ENCODE results near the gene HS6ST2.

The HS6ST2 gene

GRCh38 chrX:132668178-132668577, 290.3 kb downstream of the HS6ST2 start:
- Histone ChIP-seq H4K20me1 (ENCODE audit: control insufficient read depth, insufficient read depth, low read depth, low read length) (no peaks in the 10 kb centered on the region), H3K79me2 (ENCODE audit: control insufficient read depth, low read length) (no peaks in the 10 kb centered on the region), H3K4me1 (ENCODE audit: control insufficient read depth, low read length) (no peaks in the 10 kb centered on the region), H3K9me3 (ENCODE audit: control insufficient read depth, insufficient read depth, low read length) (no peaks in the 10 kb centered on the region), H3K27me3 (ENCODE audit: control insufficient read depth, low read length) (no peaks in the 10 kb centered on the region), H3K36me3 (ENCODE audit: control insufficient read depth, low read length) (no peaks in the 10 kb centered on the region), H3K9me2 (replicated peaks; ENCODE audit: control insufficient read depth, low read length) (no peaks in the 10 kb centered on the region), H3K4me3 (ENCODE audit: low read length) (no peak overlapping the region), H3K27ac (ENCODE audit: low read depth, low read length) (no peak overlapping the region), H3K4me2 (ENCODE audit: low read length) (no peak overlapping the region), H3F3A (ENCODE audit: control insufficient read depth, insufficient read depth) (no peaks in the 10 kb centered on the region)
- TF ChIP-seq EZH2phosphoT487 (IDR thresholded peaks at IDR 0.05; ENCODE audit: borderline replicate concordance, low read length) (no peak), CTCF (IDR thresholded peaks at IDR 0.05; ENCODE audit: low read depth, low read length, poor library complexity, severe bottlenecking) (no peak)

- Histone ChIP-seq H3K9me3 (ENCODE audit: control insufficient read depth, insufficient read depth, low read length) (no peaks in the 10 kb centered on the region), H3K27me3 (ENCODE audit: control insufficient read depth, low read length) (no peaks in the 10 kb centered on the region), H3K27ac (ENCODE audit: low read depth, low read length) (no peak overlapping the region)
Observed at GRCh38 chrX:132665676-132666075, 292.8 kb downstream of the HS6ST2 start.

DNA sequence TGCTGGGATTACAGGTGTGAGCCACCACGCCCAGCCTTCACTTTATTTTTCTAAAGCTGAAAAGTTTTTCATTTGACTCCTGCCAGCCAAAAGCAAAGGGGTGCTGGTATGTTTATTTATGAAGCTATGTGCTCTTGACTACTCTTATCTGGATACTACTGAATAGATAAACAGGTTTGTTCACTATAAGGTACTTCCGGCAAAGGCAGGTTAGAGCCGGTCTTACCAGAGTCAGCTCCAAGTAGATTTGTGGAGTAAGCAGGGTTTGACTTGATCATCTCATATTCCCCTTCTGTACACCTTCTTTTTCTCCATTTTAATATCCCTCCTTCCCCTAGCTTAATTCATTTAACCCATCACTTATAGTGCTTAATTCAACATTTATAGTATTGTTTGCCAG, 294.2 kb downstream of the HS6ST2 start:
- no peaks in the 10 kb centered on the region for H4K20me1 ChIP-seq (ENCODE audit: control insufficient read depth, insufficient read depth, low read depth, low read length)
- no peak overlapping the region for H3K4me3 ChIP-seq (ENCODE audit: low read length)
- H3K27ac ChIP-seq (ENCODE audit: low read depth, low read length) = no peak overlapping the region
- H3K36me3 ChIP-seq (ENCODE audit: control insufficient read depth, low read length) = no peaks in the 10 kb centered on the region
- no peaks in the 10 kb centered on the region for H3K79me2 ChIP-seq (ENCODE audit: control insufficient read depth, low read length)
- H3K27me3 ChIP-seq (ENCODE audit: control insufficient read depth, low read length) = no peaks in the 10 kb centered on the region
- no peaks in the 10 kb centered on the region for H3K9me2 ChIP-seq (replicated peaks; ENCODE audit: control insufficient read depth, low read length)
- H3F3A ChIP-seq (ENCODE audit: control insufficient read depth, insufficient read depth) = no peaks in the 10 kb centered on the region
- no peak overlapping the region for H3K4me2 ChIP-seq (ENCODE audit: low read length)
- H3K4me1 ChIP-seq (ENCODE audit: control insufficient read depth, low read length) = no peaks in the 10 kb centered on the region
- no peaks in the 10 kb centered on the region for H3K9me3 ChIP-seq (ENCODE audit: control insufficient read depth, insufficient read depth, low read length)
- TF ChIP-seq CTCF (IDR thresholded peaks at IDR 0.05; ENCODE audit: low read depth, low read length, poor library complexity, severe bottlenecking) (no peak), EZH2phosphoT487 (IDR thresholded peaks at IDR 0.05; ENCODE audit: borderline replicate concordance, low read length) (no peak)

More at GRCh38 chrX:132665676-132666075, 292.8 kb downstream of the HS6ST2 start:
- Histone ChIP-seq H3K9me2 (replicated peaks; ENCODE audit: control insufficient read depth, low read length) (no peaks in the 10 kb centered on the region), H3F3A (ENCODE audit: control insufficient read depth, insufficient read depth) (no peaks in the 10 kb centered on the region), H4K20me1 (ENCODE audit: control insufficient read depth, insufficient read depth, low read depth, low read length) (no peaks in the 10 kb centered on the region), H3K79me2 (ENCODE audit: control insufficient read depth, low read length) (no peaks in the 10 kb centered on the region), H3K4me2 (ENCODE audit: low read length) (no peak overlapping the region), H3K36me3 (ENCODE audit: control insufficient read depth, low read length) (no peaks in the 10 kb centered on the region), H3K4me1 (ENCODE audit: control insufficient read depth, low read length) (no peaks in the 10 kb centered on the region), H3K4me3 (ENCODE audit: low read length) (no peak overlapping the region)
- TF ChIP-seq EZH2phosphoT487 (IDR thresholded peaks at IDR 0.05; ENCODE audit: borderline replicate concordance, low read length) = no peak
- TF ChIP-seq CTCF (IDR thresholded peaks at IDR 0.05; ENCODE audit: low read depth, low read length, poor library complexity, severe bottlenecking) = no peak

DNA sequence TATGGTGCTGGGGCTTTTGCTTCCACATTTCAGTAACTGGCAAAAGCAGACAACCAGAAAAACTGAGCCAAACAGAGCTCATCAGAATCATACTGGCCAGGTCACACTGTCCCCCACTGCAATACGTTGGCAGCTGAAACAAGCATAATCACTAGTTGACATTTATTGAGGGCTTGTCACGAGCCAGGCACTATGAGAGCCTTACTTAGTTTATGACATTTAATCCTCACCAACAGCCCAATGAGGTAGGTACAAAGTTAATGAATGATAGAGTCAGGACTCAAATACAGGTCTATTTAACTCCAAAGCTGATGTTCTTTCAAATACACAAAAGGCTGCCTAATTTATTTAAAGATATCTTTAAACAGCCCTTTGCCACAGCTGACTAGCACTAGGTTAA, 295.6 kb downstream of the HS6ST2 start:
- H3K9me2 ChIP-seq (replicated peaks; ENCODE audit: control insufficient read depth, low read length) = no peaks in the 10 kb centered on the region
- no peak overlapping the region for H3K4me3 ChIP-seq (ENCODE audit: low read length)
- H4K20me1 ChIP-seq (ENCODE audit: control insufficient read depth, insufficient read depth, low read depth, low read length) = no peaks in the 10 kb centered on the region
- no peaks in the 10 kb centered on the region for H3K4me1 ChIP-seq (ENCODE audit: control insufficient read depth, low read length)
- no peaks in the 10 kb centered on the region for H3K27me3 ChIP-seq (ENCODE audit: control insufficient read depth, low read length)
- H3K79me2 ChIP-seq (ENCODE audit: control insufficient read depth, low read length) = no peaks in the 10 kb centered on the region
- no peak overlapping the region for H3K27ac ChIP-seq (ENCODE audit: low read depth, low read length)
- TF ChIP-seq CTCF (IDR thresholded peaks at IDR 0.05; ENCODE audit: low read depth, low read length, poor library complexity, severe bottlenecking) (no peak), EZH2phosphoT487 (IDR thresholded peaks at IDR 0.05; ENCODE audit: borderline replicate concordance, low read length) (no peak)
- H3K36me3 ChIP-seq (ENCODE audit: control insufficient read depth, low read length) = no peaks in the 10 kb centered on the region
- H3F3A ChIP-seq (ENCODE audit: control insufficient read depth, insufficient read depth) = no peaks in the 10 kb centered on the region
- no peak overlapping the region for H3K4me2 ChIP-seq (ENCODE audit: low read length)
- H3K9me3 ChIP-seq (ENCODE audit: control insufficient read depth, insufficient read depth, low read length) = no peaks in the 10 kb centered on the region

Data from DOHH2 (cell line).